ENCODE measurements around the gene BOD1. TPM values are rescaled to one million over a fixed set of nuclear protein-coding genes. Genes with fewer than 3 reads are reported as not detected.

BOD1 gene
- total RNA-seq, 4 donors from 2014 or later = 62.4 to 86.0 (median 74.7) TPM

- no peak overlapping the region for H3K4me3 ChIP-seq (replicated peaks in 1 of 3)
- no peaks in the 10 kb centered on the region for H3K36me3 ChIP-seq
- no peaks in the 10 kb centered on the region for H3K27me3 ChIP-seq
- H3K9me3 ChIP-seq = no peaks in the 10 kb centered on the region
- TF ChIP-seq, protein P1, sequence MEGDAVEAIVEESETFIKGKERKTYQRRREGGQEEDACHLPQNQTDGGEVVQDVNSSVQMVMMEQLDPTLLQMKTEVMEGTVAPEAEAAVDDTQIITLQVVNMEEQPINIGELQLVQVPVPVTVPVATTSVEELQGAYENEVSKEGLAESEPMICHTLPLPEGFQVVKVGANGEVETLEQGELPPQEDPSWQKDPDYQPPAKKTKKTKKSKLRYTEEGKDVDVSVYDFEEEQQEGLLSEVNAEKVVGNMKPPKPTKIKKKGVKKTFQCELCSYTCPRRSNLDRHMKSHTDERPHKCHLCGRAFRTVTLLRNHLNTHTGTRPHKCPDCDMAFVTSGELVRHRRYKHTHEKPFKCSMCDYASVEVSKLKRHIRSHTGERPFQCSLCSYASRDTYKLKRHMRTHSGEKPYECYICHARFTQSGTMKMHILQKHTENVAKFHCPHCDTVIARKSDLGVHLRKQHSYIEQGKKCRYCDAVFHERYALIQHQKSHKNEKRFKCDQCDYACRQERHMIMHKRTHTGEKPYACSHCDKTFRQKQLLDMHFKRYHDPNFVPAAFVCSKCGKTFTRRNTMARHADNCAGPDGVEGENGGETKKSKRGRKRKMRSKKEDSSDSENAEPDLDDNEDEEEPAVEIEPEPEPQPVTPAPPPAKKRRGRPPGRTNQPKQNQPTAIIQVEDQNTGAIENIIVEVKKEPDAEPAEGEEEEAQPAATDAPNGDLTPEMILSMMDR (IDR thresholded peaks at IDR 0.05) = no peak
- TF ChIP-seq POLR2A (IDR thresholded peaks at IDR 0.05) = no peak
- DNase-seq = no peak
- 88 to 94% methylated on average over 2 to 3 of the region's 3 CpGs for WGBS, 2 donors
- H3K4me1 ChIP-seq = peaks cover 0 to 7% of the 10 kb centered on the region in 2 donors
- intact Hi-C loops (cut with DNase I) = no loop called here
- no peak overlapping the region for H3K27ac ChIP-seq
These were observed 39.3 kb downstream of the BOD1 start for GRCh38 chr5:173577166-173577565.

- DNase-seq = no peak
- Histone ChIP-seq H3K27ac (no peak overlapping the region), H3K9me3 (no peaks in the 10 kb centered on the region), H3K36me3 (no peaks in the 10 kb centered on the region), H3K4me1 (peaks cover 0 to 7% of the 10 kb centered on the region in 2 donors), H3K27me3 (no peaks in the 10 kb centered on the region), H3K4me3 (replicated peaks in 1 of 3) (no peak overlapping the region)
- intact Hi-C loops (cut with DNase I) = no loop called here
- WGBS, 2 donors = 79 to 92% methylated on average over 6 of the region's 6 CpGs
- TF ChIP-seq, protein P1 (IDR thresholded peaks at IDR 0.05) = no peak
- no peak for TF ChIP-seq POLR2A (IDR thresholded peaks at IDR 0.05)
These were observed 40.5 kb downstream of the BOD1 start for GRCh38 chr5:173575985-173576384.

DNA sequence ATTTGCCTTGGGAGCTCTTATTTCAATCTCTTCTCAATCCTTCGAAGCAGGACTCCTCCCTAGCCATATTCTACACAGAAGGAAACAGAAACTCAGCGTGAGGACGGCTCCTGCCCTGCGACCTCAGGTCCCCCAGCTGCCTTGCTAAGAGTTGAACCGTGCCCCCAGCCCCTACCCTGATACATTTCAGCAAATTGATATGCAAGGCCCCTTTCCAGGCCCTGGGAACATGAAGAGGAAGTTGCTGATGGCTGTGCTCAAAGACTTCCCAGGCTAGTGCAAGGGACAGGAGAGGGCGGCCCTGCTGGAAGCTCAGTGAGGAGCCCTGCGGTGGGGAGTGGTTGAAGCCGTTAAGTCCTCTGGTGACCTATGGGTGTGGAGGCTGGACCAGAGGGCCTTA is 41.5 kb downstream of the BOD1 start:
- Histone ChIP-seq H3K4me1 (peaks cover 0 to 7% of the 10 kb centered on the region in 2 donors), H3K27ac (no peak overlapping the region), H3K27me3 (no peaks in the 10 kb centered on the region), H3K4me3 (replicated peaks in 1 of 3) (no peak overlapping the region), H3K36me3 (no peaks in the 10 kb centered on the region), H3K9me3 (no peaks in the 10 kb centered on the region)
- no peak for DNase-seq
- intact Hi-C loops (cut with DNase I) = loop anchor here (5.0 kb wide), 1 partner anchor 283 kb away; no protein-coding TSS in a partner anchor
- no peak for TF ChIP-seq POLR2A (IDR thresholded peaks at IDR 0.05)
- TF ChIP-seq, protein P1 (IDR thresholded peaks at IDR 0.05) = no peak
- WGBS, 2 donors = 74 to 75% methylated on average over 8 of the region's 8 CpGs

DNA sequence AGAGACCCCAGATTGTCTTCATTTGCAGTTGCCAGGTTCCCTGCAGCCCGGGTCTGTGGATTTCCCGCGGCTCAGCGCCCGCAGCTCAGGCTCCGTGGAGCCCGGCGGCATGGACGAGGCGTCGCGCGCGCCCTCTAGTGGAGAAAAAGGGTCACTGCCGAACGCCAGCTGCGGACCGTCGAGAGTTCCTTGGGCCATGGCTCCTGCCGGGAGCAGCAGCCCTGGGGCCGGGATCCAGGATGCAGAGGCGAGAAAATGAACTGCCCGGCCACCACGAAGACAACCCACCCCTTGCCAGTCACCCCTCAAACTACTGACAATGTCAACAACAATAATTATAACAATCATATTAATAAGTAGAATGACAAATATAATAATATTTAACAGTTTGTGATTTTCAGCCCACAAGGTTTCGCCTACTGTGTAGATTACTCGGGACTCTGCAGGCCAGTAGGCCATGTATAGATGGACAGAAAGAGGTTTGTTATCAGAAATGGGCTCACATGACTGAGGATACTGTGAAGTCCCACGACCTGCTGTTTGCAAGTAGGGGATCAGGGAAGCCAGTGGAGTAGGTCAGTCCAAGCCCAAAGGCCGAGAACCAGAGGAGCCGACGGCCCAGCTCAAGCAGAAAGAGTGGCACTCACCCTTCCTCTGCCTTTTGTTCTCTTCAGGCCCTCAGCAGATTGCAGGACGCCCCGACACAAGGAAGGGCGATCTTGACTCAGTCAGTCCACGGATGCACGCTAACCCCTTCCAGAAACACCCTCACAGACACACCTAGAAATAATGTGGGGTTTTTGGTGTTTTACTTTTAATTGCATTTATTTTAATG is 43.1 kb downstream of the BOD1 start:
- intact Hi-C loops (cut with DNase I) = loop anchor here (5.0 kb wide), 1 partner anchor 281 kb away; no protein-coding TSS in a partner anchor
- peak; percentile 60 to 74 for DNase-seq
- H3K27ac ChIP-seq = no peak overlapping the region
- TF ChIP-seq POLR2A (IDR thresholded peaks at IDR 0.05) = no peak
- TF ChIP-seq, protein P1 (IDR thresholded peaks at IDR 0.05) = peak; percentile 74 to 98 (median 92)
- H3K4me1 ChIP-seq = peaks cover 0 to 7% of the 10 kb centered on the region in 2 donors
- H3K4me3 ChIP-seq (replicated peaks in 1 of 3) = no peak overlapping the region
- 29 to 35% methylated on average over 32 to 35 of the region's 35 CpGs for WGBS, 2 donors
- H3K36me3 ChIP-seq = no peaks in the 10 kb centered on the region
- H3K27me3 ChIP-seq = no peaks in the 10 kb centered on the region
- H3K9me3 ChIP-seq = no peaks in the 10 kb centered on the region

Measured in thyroid gland (tissue), 4 donors.